Activated CD4-positive, alpha-beta T cell treated with anti-CD3 and anti-CD28 coated beads for 1 hour (primary cell): Measurements from ENCODE around the gene KLF16.

Experiments used
- DNase-seq: peaks from one replicate; pipeline ENCODE4 v3.0.0-alpha.2; 2020

KLF16 gene

DNA sequence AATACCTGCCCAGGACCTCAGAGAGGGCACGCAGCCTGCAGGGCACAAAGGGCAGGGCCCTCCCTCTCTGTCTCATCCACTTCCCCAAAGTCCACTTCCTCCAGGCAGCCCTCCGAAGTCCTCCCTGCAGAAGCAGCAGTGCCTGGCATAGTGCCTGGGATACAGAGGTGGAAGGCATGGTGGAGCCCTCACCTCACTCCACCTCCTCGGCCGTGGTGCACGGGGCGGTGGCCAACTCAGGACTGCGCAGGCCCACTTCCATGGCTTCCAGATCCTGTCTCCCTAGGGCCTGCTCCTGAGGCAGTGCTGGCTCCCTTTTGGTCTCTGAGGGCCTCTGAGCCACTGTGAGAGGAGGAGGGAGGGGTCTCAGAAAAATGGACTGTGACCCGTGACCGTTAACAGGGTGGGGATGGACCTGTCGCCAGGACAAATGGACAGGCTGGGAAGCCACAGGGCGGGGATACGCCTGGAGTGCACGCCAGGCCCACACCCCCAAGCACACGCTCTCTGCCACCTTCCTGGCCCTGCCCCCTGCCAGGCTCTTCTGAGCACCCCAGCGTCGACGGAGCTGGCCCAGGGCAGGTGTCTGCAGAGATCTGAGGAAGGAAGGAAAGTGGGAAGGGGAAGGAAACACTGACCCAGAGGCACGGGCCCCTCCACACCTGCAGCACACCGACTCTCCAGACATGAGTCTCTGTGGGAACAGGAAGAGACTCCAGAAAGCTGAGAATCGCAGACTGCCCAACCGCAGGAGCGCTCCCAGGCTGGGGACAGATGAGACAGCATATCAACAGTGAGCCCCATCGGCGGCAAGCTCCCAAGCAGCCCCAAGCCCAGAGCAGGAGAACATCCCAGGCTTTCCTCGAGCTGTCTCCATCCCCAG is 23.5 kb downstream of the KLF16 start:
- DNase-seq: no peak

DNA sequence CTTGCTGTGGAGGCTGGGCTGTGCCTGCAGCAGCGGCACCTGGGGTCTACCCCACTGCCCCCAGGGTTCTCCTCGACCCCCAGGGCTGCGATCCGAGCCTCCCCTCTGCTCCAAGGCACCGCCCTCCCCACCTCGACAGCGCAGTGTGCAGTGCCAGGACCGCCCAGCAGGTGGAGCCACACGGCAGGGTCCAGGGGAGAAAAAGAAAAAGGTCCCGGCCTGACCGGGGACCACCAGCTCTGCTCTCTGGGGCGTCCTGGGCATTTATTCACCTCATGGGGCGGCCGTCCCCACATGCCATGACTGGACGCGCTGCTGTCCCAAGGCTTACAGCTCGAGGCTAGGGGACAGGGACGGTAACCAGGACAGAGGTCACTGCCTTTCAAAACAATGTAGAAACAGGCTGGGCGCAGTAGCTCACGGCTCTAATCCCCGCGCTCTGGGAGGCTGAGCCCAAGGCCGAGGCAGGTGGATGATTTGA is 25.7 kb downstream of the KLF16 start:
- peak; percentile 36 for DNase-seq

DNA sequence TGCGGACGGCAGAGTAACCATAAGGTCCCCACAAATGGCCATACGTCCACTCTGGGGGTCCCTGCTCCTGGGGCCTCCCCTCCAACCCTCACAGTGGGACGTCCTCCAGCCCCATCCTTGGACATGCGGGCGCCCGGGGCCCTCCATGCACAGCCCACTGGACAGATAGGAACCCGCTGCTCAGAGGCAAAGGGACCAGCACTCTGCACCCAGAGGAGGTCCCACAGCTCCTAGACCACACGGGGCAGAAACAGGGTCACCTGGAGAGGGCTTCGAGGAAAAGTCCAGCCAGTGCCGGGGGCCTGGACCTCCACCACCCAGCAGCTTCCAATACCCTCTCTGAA is 26.2 kb downstream of the KLF16 start:
- DNase-seq: no peak

DNA sequence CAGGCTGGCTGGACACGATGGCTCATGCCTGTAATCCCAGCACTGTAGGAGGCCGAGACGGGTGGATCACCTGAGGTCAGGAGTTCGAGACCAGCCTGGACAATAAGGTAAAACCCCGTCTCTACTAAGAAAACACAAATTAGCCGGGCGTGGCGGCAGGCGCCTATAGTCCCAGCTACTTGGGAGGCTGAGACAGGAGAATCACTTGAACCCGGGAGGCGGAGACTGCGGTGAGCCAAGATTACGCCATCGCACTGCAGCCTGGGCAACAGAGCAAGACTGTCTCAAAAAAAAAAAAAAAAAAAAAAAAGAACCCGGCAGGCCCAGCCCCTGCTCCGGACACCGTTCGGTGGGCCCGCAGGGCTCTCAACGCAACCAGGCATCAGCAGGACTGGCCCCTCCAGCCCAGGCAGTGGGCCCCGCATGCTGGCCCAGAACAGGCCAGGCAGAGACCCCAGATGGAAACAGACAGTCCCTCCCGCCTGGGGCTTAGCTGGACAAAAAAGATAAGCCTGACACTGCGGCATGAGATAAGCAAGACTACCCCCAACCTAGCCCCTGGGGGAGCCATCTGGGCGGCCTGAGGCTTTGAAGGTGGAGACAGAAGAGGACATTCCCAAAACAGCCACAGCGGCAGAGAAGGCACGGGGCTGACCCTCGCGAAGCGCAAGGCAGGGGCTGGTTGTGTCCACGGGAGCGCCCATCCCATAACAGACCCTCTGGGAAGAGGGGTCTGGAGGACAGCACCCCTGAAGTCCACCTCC is 26.7 kb downstream of the KLF16 start:
- no peak for DNase-seq

DNA sequence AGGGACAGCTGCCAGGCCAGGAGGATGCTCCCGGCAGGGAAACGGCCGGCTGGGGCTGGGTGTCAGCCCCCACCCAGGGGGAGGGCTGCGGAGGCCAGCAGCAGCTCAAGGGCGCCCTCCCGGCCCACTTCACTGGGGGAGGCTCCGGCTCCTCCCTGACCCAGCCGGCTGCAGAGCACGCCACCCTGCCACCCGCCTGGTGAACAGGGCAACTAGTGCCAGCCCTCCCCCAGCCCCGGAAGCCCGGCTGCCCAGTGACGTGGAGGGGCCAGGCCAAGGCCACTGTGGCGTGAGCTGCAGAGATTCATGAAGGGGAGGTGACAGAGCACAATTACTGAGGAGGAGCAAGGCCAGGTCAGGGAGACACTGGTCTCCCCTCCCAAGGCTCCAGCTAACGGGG is 29.8 kb downstream of the KLF16 start:
- no peak for DNase-seq

DNA sequence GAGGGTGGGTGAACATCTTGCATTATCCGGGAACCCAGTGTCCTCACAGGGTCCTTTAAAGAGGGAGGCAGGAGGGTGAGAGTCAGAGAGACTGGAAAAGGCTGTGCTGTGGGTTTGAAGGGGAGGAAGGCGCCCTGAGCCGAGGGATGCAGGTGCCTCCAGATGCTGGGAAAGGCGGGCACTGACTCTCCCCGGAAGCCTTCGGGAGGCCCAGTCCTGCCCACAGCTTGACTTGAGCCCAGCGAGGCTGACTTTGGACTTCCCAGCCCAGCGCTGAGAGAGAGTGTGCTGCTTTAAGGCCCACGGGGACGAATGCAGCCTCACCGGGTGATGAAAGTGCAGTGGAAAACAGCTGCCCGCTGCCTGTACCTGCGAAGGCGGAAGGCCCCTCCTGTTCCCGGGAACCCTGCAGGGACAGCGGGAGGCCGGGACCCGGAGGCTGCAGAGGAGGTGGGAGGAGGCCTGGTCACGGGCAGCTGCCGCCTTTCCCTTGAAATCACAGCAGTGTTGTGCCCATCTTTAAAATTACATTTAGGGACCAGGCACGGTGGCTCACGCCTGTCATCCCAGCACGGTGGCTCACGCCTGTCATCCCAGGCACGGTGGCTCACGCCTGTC is 31.2 kb downstream of the KLF16 start:
- no peak for DNase-seq

DNA sequence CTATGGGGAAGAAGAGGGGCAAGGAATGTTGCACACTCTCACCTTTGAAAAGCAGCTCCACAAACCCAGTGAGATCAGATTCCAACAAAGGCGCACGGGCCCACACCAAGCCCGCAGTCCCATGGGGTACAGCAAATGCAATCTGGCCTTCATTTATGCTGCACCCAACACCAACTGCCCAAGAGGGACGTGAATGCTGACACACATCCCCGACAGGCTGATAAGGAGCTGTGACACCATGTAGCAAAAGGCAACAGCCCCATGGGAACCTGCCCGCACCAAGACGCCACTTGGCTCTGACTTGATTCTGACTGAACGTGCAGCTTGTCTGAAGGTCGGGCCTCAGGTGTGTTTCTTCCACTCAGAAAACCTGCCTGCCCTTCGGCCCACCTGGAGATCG is 32.4 kb downstream of the KLF16 start:
- no peak for DNase-seq

DNA sequence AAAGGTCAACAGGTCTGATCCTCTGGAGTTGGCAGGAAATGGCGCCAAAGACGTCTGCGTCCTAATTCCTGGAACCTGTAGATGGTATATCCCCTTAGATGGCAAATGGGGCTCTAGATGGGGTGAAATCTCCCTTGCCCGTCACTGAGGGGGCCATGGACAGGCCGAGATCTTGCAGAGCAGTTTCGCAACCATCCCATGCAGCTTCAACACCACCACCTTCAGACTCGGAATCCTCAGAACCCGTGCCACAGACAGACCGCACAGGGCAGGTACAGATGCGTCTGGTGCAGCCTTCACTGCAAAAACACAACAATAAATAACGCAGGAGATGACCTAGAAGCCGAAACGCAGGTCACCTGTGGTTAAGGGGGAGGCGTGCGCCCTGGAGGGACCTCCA is 32.8 kb downstream of the KLF16 start:
- DNase-seq: no peak

DNA sequence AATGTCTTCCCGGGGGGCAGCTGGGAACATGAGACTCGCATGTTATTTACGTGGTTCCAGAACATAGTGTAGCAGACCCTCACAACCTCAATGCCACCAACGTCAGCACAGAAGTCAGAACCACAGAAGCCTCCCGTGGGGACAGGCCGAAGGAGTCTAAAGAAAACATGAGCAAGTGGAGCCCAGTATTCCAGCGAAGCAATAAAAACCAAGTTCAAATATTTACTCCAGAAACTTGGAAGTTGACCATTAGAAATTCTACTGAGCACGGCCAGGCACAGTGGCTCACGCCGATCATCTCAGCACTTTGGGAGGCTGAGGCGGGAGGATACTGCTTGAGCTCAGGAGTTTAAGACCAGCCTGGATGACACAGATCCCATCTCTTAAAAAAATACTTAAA is 33.4 kb downstream of the KLF16 start:
- DNase-seq: no peak

DNA sequence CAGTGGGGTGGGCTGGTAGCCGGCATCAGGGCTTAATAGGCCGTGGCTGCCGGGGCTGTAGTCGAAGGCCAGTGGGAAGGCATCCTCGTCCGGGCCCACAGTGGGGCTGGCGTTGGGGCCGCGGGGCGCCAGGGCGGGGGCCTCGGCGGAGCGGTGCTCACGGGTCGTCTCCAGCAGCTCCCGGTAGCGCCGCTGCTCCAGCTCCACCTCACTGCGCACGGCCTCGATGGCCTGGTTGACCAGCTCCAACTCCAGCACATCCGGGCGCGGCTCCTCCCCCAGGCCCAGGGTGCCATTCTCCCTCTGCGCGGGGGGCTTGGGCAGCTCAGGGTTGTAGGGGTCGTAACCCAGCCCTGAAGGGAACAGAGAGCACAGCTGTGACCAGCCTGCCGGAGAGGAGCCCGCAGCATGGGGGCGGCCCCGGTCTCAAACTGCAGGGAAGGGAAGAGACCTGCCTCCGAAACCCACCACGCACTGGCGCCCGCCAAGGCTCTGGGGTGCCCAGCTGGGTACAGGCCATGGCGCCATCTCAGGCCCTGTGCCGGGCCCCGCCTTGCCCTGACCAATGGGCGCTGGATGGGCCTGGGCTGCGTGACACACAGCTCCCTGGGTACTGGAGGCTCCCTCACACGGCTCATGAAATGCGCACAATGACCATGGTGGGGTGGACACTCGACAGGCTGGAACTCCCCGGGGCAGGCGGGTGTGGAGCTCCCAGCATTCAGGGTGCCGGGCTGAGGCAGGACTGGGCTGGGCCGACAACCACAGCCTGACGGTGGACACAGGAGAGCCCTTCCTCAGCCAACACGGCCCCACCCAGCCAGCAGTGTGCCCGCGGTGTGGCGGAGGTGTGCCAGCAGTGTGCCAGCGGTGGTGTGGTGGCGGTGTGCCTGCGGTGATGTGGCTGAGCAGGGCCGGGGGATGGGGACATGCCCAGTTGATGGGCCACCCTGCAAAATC is 34.8 kb downstream of the KLF16 start:
- DNase-seq: no peak

DNA sequence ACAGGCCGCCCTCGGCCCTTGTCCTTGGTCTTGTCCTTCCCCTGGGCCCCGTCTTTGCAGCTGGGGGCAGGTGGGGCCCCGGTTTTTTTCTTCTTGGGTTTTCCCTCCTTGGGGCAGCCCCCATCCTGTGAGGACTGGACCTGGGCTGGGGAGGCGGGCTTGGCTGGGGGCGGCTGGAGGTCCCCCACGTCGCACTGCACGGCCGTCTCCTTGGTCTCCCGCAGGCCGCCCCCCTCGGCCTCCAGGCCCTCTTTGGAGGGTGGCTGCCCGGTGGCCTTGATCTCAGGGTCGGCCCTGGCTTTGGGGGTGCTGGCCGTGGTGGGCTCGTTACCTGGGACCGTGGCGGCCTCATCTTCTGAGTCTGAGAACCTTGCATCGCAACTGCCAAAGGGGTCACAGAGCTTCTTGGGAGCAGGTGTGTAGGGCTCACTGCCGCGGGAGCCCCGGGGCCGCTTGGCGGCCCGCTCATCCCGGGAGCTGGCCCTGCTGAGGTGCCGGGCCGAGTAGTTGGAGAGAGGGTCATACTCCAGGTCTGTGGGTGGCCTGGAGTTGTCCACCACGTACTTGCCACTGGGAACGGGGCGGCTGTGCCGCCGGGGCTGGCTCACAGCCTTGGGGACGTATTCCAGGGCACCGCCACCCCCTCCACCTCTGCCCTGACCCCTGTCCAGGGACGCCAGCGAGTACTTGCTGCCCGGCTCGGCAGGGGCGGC is 35.7 kb downstream of the KLF16 start:
- DNase-seq: no peak

DNA sequence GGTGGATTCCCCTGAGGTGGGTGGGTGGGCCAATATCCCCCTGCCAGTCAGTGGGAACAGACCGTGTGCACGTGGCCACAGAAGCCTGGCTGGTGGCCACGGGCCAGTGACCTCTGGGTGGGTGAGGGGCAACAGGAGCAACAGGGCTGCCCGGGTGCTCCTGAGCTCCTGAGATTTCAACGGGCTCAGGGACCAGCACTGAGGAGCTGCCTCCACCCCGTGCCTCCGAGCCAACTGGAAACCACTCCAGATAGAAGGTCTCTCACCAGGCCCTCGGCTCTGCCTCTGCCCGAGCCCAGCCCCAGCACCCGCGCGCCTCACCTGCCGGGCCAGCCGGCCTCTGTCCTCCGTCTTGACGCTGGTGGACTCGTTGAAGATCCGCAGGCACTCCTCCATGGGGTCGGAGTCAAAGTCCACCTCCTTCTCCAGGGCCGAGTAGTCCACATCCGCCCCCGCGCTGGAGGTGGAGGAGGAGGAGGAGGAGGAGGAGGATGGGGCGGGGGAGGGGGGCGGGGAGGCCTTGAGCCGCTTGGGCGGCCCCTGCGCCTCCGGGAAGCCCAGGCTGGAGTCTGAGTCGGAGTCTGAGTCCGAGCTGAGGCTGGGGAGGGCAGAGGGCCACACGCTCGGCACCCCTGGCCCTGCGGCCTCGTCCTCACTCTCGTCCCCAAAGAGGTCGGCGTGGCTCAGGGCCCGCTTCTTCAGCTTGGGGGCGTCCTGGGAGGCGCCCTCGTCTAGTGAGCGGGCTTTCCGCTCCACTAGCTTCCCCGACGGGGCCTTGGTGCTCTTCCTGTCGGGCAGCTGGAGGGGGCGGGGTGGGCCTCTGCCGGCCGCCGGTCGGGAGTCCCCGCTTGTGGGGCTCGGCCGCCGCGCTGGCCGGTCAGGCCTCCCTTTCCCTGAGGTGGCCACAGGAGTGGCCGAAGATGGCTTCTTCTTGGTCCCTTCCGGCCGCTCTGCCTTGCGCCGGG is 36.5 kb downstream of the KLF16 start:
- no peak for DNase-seq

DNA sequence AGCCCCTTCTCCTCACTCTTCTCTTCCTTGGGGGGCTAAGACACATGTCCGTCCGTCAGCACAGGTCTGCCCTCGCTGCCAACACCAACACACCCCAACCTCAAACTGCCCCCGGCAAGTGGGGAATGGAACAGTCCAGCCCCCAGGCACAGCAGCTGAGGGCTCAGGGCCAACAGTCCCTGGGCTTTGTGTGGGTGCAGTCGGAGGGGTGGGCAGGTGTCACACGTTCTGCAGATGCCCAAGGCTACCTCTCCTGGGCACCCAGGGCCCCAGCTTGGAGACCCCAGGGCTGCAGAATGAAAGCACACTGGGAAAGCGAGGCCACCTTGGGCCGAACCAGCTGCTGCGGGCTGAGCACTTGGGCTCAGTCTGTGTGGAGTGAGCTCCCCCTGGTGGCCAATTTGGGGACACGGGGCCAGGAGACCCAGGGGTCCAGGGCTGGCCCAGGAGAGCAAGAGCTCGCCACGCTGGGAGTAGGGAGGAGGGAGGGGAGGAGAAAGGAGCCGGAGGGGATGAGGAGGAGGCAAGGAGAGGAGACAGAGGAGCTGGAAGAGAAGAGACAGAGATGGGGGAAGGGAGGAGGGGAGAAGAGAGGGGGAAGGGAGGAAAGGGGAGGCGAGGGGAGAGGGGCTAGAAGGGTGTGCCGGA is 37.3 kb downstream of the KLF16 start:
- DNase-seq: peak; percentile 70

DNA sequence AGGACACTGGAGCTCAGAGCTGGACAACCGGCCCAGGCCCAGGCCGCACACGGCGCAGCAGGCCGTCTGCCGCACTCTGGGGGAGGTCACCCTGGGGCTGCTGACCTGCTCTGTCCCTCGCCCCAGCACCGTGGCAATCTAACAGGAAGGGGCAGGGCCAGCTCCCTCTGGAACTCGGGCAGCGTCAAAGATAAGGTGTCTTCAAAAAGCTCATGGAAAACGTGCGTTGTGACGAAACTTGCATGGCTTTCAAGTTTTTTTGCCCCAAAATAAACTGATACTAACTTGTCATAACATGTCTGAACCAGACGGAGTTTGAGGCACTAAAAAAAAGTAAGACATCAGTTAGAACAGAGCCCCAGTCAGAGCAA is 39.1 kb downstream of the KLF16 start:
- no peak for DNase-seq

DNA sequence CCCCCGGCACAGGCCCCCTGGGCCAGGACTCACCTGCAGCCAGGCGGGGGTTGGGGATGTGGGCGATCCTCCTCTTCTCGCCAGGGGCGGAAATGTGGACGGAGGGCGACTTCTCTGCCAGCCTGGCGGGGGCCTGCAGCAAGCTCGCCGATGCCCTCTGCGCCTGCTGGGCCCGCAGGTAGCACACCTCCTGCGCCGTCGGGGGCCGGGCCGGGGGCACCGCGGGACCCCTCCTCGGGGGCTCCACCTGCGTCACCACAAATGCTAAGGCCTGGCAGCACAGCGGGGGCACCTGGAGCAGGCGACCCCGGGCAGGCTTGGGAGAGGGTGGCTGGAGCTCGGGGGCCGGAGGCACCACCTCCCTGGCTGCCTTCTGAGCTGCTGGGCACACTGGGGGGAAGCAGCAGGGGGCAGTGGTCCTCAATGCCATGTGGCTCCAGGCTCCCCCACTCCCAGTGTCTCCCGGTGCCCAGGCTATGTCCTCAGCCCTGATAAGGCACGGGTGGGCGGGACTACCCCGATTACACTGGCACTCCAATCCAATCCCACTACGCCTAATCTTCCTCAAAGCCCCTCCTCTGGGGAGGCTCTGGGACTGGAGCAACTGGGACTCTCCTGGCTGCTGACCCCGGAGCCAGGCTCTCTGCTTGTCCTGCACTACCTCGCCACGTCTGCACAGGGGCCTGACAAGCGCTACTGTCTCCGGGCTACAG is 39.7 kb downstream of the KLF16 start:
- DNase-seq: no peak

DNA sequence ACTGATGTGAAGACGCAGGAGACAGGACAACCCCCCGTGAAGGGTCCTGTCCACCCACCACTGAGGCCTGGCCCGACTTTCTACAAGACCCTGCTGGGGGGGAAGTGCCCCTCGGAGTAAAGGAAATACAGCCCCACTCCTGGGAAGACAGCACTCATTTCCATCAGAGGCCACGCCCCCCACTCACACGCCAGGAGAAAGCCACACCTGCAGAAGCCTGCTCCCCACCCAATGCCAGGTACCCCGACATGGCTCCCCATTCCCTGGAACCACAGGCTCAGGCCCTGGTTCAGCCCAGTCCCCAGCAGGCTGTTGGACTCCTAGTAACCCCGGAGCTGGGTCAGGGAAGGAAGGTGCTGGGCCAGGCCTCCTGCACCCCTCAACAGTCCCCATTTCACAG is 40.4 kb downstream of the KLF16 start:
- no peak for DNase-seq

DNA sequence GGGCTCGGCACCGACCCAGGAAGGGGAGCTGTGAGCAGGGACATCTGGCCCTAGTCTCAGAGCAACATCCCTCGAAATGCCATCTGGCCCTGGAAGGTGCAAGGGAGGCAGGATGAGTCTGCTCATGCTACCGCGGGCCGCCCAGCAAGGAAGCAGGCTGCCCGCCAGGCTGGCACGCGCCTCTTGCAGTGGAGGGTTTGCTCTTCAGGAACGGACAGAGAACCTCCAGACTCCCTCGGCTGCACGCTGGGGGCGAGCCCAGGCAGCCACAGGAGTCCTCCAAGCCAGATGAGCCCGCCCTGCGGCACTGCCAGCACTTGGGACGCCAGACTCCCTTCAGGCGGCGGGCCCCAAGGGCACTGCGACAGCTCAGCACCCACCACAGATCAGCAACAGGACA is 41.2 kb downstream of the KLF16 start:
- DNase-seq: no peak

DNA sequence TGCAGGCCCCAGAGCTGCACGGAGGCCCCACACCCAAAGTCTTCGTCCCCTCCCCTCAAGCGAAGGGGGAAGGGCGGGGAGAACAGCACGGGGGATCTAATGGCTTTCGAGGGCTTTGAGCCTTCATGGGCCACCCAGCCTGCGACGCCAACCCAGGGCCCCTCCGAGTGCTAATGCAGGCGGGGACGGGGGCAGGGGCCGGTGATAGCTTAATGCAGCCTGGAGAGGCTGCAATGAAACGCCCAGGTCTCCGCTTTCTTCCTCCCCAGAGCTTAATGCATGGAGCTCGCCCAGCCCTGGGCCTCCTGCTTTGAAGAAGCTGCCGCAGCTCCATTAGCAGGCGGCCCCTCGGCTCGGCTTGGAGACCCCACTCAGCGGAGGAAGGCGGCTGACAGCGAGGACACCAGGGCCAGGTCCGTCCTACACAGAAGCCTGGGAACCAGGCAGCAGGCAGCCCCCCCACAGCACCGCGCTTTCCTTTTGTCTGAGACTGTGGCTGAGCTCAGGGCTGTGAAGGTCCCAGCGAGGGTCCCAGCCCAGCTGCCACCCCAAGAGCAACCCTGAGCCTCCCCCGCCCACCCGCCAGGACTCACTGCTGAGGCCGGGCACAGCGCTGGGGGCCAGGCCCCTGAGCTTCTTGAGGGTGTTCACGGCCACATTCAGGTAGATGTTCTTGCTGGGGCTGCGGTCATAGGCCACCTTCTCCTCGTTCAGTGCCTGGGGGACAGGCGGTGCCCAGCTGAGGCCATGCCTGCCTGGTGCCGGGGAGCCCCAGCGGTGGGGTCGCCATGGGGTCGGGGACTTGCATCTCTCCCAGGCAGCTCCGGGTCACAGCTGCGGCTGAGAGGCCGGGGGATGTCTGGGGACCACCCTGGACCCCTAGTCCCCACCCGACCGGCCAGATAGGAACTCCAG is 43.8 kb downstream of the KLF16 start:
- DNase-seq: no peak
